Measurements from ENCODE around the gene ZNF300.

The ZNF300 gene

GRCh38 chr5:150931368-150931965 is 26.7 kb upstream of the ZNF300 start:
- Mint-ChIP-seq H3K27ac (no peak overlapping the region), H3K9me3 (peaks cover 77% of the 10 kb centered on the region), H3K4me3 (no peak overlapping the region), H3K36me3 (ENCODE audit: low read depth) (peaks cover 5% of the 10 kb centered on the region), H3K27me3 (ENCODE audit: low read depth) (no peaks in the 10 kb centered on the region), H3K4me1 (no peaks in the 10 kb centered on the region)
- no peak for TF ChIP-seq CTCF (IDR thresholded peaks at IDR 0.05; ENCODE audit: unreplicated experiment in 3 of 3)

GRCh38 chr5:150918613-150919012 is 13.8 kb upstream of the ZNF300 start:
- no peaks in the 10 kb centered on the region for H3K36me3 Mint-ChIP-seq (ENCODE audit: low read depth)
- no peaks in the 10 kb centered on the region for H3K27me3 Mint-ChIP-seq (ENCODE audit: low read depth)
- H3K4me3 Mint-ChIP-seq: no peak overlapping the region
- H3K9me3 Mint-ChIP-seq: peaks cover 52% of the 10 kb centered on the region
- TF ChIP-seq CTCF (IDR thresholded peaks at IDR 0.05; ENCODE audit: unreplicated experiment in 3 of 3): no peak
- no peaks in the 10 kb centered on the region for H3K4me1 Mint-ChIP-seq
- peak overlapping the region in 1 of 3 experiments; percentile 8 for H3K27ac Mint-ChIP-seq

GRCh38 chr5:150912312-150912814 is 7.6 kb upstream of the ZNF300 start:
- H3K9me3 Mint-ChIP-seq: peaks cover 49% of the 10 kb centered on the region
- no peak for TF ChIP-seq CTCF (IDR thresholded peaks at IDR 0.05; ENCODE audit: unreplicated experiment in 3 of 3)
- H3K36me3 Mint-ChIP-seq (ENCODE audit: low read depth): no peaks in the 10 kb centered on the region
- H3K27me3 Mint-ChIP-seq (ENCODE audit: low read depth): no peaks in the 10 kb centered on the region
- no peaks in the 10 kb centered on the region for H3K4me1 Mint-ChIP-seq
- H3K27ac Mint-ChIP-seq: no peak overlapping the region
- no peak overlapping the region for H3K4me3 Mint-ChIP-seq

GRCh38 chr5:150905312-150905683 is 518 bp upstream of the ZNF300 start:
- H3K27me3 Mint-ChIP-seq (ENCODE audit: low read depth): no peaks in the 10 kb centered on the region
- no peak for TF ChIP-seq CTCF (IDR thresholded peaks at IDR 0.05; ENCODE audit: unreplicated experiment in 3 of 3)
- peaks cover 49% of the 10 kb centered on the region for H3K9me3 Mint-ChIP-seq
- H3K27ac Mint-ChIP-seq: peak overlapping the region; percentile 98 to 99 (median 99)
- H3K4me1 Mint-ChIP-seq: peaks cover 13% of the 10 kb centered on the region
- H3K36me3 Mint-ChIP-seq (ENCODE audit: low read depth): peaks cover 48% of the 10 kb centered on the region
- peak overlapping the region; percentile 92 to 98 (median 97) for H3K4me3 Mint-ChIP-seq

GRCh38 chr5:150901446-150901845 is 3.3 kb downstream of the ZNF300 start:
- H3K4me3 Mint-ChIP-seq: no peak overlapping the region
- H3K9me3 Mint-ChIP-seq: peaks cover 70% of the 10 kb centered on the region
- H3K27ac Mint-ChIP-seq: no peak overlapping the region
- no peak for TF ChIP-seq CTCF (IDR thresholded peaks at IDR 0.05; ENCODE audit: unreplicated experiment in 3 of 3)
- peaks cover 13% of the 10 kb centered on the region for H3K4me1 Mint-ChIP-seq
- H3K36me3 Mint-ChIP-seq (ENCODE audit: low read depth): peaks cover 87% of the 10 kb centered on the region
- H3K27me3 Mint-ChIP-seq (ENCODE audit: low read depth): no peaks in the 10 kb centered on the region
